ENCODE results near the gene CCDC150.

DNA sequence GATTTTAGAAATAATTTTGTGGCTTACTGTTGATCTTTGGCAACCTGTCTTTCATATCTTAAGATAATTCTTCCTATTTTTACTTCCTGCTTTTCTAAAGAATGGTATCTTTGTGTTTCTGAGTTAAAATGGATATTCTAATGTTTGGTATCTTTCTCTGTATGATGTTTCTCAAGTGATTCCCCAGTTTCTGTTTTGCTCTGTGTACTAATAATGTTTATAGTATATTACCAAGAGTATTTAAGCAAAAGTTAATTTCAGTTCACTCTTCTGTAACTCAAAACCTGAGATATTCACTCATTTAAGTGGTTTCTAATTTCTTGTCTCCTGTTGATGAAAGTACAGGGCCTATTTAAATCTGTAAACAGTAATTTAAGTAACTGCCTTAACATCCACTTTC lies 58.3 kb downstream of the CCDC150 start:
- TF ChIP-seq, protein P1, sequence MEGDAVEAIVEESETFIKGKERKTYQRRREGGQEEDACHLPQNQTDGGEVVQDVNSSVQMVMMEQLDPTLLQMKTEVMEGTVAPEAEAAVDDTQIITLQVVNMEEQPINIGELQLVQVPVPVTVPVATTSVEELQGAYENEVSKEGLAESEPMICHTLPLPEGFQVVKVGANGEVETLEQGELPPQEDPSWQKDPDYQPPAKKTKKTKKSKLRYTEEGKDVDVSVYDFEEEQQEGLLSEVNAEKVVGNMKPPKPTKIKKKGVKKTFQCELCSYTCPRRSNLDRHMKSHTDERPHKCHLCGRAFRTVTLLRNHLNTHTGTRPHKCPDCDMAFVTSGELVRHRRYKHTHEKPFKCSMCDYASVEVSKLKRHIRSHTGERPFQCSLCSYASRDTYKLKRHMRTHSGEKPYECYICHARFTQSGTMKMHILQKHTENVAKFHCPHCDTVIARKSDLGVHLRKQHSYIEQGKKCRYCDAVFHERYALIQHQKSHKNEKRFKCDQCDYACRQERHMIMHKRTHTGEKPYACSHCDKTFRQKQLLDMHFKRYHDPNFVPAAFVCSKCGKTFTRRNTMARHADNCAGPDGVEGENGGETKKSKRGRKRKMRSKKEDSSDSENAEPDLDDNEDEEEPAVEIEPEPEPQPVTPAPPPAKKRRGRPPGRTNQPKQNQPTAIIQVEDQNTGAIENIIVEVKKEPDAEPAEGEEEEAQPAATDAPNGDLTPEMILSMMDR (conservative IDR thresholded peaks at IDR 0.05; ENCODE audit: low read depth, low read length): no peak
- no peak for TF ChIP-seq EZH2 (IDR thresholded peaks at IDR 0.05; ENCODE audit: borderline replicate concordance, low read depth, low read length, poor library complexity, severe bottlenecking)
